OCI-LY3 (cell line): ENCODE measurements around the gene CARD14.

ENCODE experiments used
- H2AFZ ChIP-seq: fragments of 200-600, 300-600 bp; shearing (Covaris generic); 2 replicates; pipeline ENCODE4 v1.6.0; 2014; ENCODE audit warnings: antibody characterized with exemption, low read depth, low read length
- H3K27ac ChIP-seq: fragments of 200-600, 300-600 bp; sonication (generic); 2 replicates; pipeline ENCODE4 v1.5.1; 2014; ENCODE audit warnings: mild to moderate bottlenecking, low read length, moderate library complexity, mixed read lengths
- H3K27me3 ChIP-seq: fragments of 200-600, 300-600 bp; sonication (generic); 2 replicates; pipeline ENCODE4 v1.6.1; 2014; ENCODE audit warnings: low read depth, low read length, mixed read lengths
- H3K36me3 ChIP-seq: fragments of 200-600, 300-600 bp; sonication (generic); replicated peaks from 2 replicates; pipeline ENCODE3; 2014; ENCODE audit warnings: low read depth, low read length, mixed read lengths
- H3K4me1 ChIP-seq: fragments of 300-600, 200-600 bp; sonication (generic); 2 replicates; pipeline ENCODE4 v1.6.1; 2014; ENCODE audit warnings: low read length, mixed read lengths
- H3K4me2 ChIP-seq: fragments of 200-600, 300-600 bp; sonication (generic); 2 replicates; pipeline ENCODE4 v1.6.1; 2014; ENCODE audit warnings: low read length, mixed read lengths
- H3K4me3 ChIP-seq: fragments of 300-600, 200-600 bp; sonication (generic); 2 replicates; pipeline ENCODE4 v1.5.1; 2014; ENCODE audit warnings: antibody characterized with exemption, mild to moderate bottlenecking, low read length, moderate library complexity
- H3K79me2 ChIP-seq: fragments of 300-600, 200-600 bp; shearing (Covaris generic); 2 replicates; pipeline ENCODE4 v1.6.1; 2014; ENCODE audit warnings: mild to moderate bottlenecking, low read length, mixed read lengths
- H3K9ac ChIP-seq: fragments of 300-600, 200-600 bp; shearing (Covaris generic); 2 replicates; pipeline ENCODE4 v1.6.0; 2014; ENCODE audit warnings: mild to moderate bottlenecking, low read length, moderate library complexity
- H3K9me3 ChIP-seq: fragments of 200-600, 300-600 bp; shearing (Covaris generic); 2 replicates; pipeline ENCODE4 v1.6.1; 2014; ENCODE audit warnings: low read length, mixed read lengths; ENCODE audit not compliant: insufficient read depth
- H4K20me1 ChIP-seq: fragments of 200-600, 300-600 bp; sonication (generic); 2 replicates; pipeline ENCODE4 v1.6.1; 2016; ENCODE audit warnings: low read length, mixed read lengths; ENCODE audit not compliant: insufficient read depth
- CTCF ChIP-seq: fragments of 200-600, 300-600 bp; sonication (generic); IDR thresholded peaks from 2 replicates; pipeline ENCODE4 v1.5.1; 2014; ENCODE audit warnings: antibody characterized with exemption, low read length, low read depth
- EZH2phosphoT487 ChIP-seq: fragments of 200-600 bp; shearing (Covaris generic); IDR thresholded peaks from 2 replicates; pipeline ENCODE4 v1.6.1; 2018; ENCODE audit warnings: antibody characterized with exemption, mixed run types, low read depth

The CARD14 gene

DNA sequence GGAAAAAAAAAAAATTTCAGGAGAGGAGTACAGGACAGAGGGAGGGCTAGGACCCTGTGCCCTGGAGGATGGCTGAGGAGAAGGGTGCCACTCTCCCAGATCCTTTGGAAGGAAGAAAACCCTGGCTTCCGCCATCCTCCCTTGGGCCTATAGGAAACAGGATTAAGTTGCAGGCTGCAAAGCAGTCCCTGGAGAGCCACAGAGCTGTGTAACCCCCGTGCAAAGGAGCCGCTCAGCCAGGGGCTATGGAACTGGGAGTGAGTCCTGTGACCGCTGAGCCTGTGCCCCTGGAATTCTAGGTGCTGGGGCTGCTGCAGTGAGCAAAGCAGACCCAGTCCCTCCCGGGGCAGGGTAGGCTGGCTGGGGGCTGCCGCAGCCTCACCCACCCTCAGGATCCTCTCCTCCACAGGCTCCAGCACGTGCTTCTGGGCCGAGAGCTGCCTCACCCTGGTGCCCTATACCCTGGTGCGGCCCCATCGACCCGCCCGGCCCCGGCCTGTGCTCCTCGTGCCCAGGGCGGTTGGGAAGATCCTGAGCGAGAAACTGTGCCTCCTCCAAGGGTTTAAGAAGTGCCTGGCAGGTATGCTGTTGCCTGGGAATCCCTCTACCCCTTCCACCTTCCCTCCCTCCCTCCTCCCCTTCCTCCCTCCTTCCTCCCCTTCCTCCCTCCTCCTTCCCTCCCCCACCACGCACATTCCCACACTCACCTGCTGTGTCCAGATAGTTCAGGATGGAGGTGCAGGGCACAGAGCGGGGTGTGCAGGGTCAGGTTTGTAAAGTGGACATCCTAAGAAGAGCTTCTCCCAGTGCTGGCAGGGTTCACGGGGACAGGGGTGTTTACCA is 35.0 kb downstream of the CARD14 start:
- Histone ChIP-seq H3K9me3 (no peaks in the 10 kb centered on the region), H4K20me1 (no peaks in the 10 kb centered on the region), H3K9ac (no peak overlapping the region), H3K36me3 (peaks cover 2% of the 10 kb centered on the region), H3K79me2 (no peaks in the 10 kb centered on the region), H3K27me3 (no peaks in the 10 kb centered on the region), H3K4me3 (no peak overlapping the region), H2AFZ (no peak overlapping the region), H3K27ac (no peak overlapping the region), H3K4me2 (no peak overlapping the region), H3K4me1 (no peaks in the 10 kb centered on the region)
- no peak for TF ChIP-seq EZH2phosphoT487
- no peak for TF ChIP-seq CTCF

DNA sequence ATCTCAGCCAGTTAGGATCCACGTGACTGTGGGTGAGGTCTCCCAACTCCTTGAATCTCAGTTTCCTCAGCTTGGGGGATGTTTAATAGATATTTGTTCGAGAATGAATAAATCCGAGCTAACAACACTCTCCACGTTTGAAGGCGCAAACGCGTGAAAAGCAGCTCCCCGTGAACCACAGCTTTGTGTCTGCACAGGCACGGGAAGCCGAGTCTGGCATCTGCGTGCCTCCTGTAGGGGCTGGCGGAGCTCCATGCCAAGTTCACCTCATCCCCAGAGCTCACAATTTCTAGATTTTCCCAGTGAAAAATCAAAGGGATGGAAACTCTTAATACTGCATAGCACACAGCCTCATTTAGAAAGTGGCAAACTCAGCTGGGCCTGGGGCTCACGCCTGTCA is 36.0 kb downstream of the CARD14 start:
- H3K79me2 ChIP-seq = no peaks in the 10 kb centered on the region
- no peaks in the 10 kb centered on the region for H3K4me1 ChIP-seq
- no peaks in the 10 kb centered on the region for H4K20me1 ChIP-seq
- no peaks in the 10 kb centered on the region for H3K27me3 ChIP-seq
- TF ChIP-seq EZH2phosphoT487 (no peak), CTCF (no peak)
- H3K9me3 ChIP-seq = no peaks in the 10 kb centered on the region
- no peak overlapping the region for H2AFZ ChIP-seq
- peaks cover 5% of the 10 kb centered on the region for H3K36me3 ChIP-seq
- no peak overlapping the region for H3K27ac ChIP-seq
- no peak overlapping the region for H3K9ac ChIP-seq
- no peak overlapping the region for H3K4me3 ChIP-seq
- H3K4me2 ChIP-seq = no peak overlapping the region

DNA sequence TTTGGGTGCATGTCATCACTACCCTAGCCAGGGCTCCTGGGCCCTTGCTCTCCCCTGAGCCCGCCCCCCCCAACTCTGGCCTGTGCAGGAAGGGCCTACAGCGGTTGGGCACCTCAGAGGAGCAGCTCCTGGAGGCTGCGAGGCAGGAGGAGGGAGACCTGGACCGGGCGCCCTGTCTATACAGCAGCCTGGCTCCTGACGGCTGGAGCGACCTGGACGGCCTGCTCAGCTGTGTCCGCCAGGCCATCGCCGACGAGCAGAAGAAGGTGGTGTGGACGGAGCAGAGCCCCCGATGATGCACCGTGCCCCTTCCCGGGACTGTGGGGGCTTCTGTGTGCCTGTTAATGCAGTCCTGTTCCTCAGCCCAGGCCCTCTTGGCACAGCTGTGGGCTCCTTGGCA is 38.2 kb downstream of the CARD14 start:
- H3K27ac ChIP-seq = no peak overlapping the region
- no peaks in the 10 kb centered on the region for H4K20me1 ChIP-seq
- no peaks in the 10 kb centered on the region for H3K27me3 ChIP-seq
- no peak for TF ChIP-seq CTCF
- no peak for TF ChIP-seq EZH2phosphoT487
- H3K4me1 ChIP-seq = no peaks in the 10 kb centered on the region
- no peak overlapping the region for H2AFZ ChIP-seq
- no peak overlapping the region for H3K9ac ChIP-seq
- H3K9me3 ChIP-seq = no peaks in the 10 kb centered on the region
- H3K4me3 ChIP-seq = no peak overlapping the region
- H3K4me2 ChIP-seq = no peak overlapping the region
- H3K36me3 ChIP-seq = peaks cover 8% of the 10 kb centered on the region
- no peaks in the 10 kb centered on the region for H3K79me2 ChIP-seq

GRCh38 chr17:80209765-80210164 is 39.9 kb downstream of the CARD14 start:
- no peak for TF ChIP-seq EZH2phosphoT487
- Histone ChIP-seq H3K27ac (no peak overlapping the region), H3K9me3 (no peaks in the 10 kb centered on the region), H3K9ac (no peak overlapping the region), H4K20me1 (no peaks in the 10 kb centered on the region), H3K36me3 (peaks cover 8% of the 10 kb centered on the region), H3K79me2 (no peaks in the 10 kb centered on the region), H3K4me2 (no peak overlapping the region), H2AFZ (no peak overlapping the region), H3K4me3 (no peak overlapping the region), H3K27me3 (no peaks in the 10 kb centered on the region), H3K4me1 (no peaks in the 10 kb centered on the region)
